Measurements from ENCODE around the gene EYA2. TPM values are rescaled to one million over a fixed set of nuclear protein-coding genes. Genes with fewer than 3 reads are reported as not detected.

Gene EYA2
- total RNA-seq, 1 donor from 2014 or later: 1.6 TPM

DNA sequence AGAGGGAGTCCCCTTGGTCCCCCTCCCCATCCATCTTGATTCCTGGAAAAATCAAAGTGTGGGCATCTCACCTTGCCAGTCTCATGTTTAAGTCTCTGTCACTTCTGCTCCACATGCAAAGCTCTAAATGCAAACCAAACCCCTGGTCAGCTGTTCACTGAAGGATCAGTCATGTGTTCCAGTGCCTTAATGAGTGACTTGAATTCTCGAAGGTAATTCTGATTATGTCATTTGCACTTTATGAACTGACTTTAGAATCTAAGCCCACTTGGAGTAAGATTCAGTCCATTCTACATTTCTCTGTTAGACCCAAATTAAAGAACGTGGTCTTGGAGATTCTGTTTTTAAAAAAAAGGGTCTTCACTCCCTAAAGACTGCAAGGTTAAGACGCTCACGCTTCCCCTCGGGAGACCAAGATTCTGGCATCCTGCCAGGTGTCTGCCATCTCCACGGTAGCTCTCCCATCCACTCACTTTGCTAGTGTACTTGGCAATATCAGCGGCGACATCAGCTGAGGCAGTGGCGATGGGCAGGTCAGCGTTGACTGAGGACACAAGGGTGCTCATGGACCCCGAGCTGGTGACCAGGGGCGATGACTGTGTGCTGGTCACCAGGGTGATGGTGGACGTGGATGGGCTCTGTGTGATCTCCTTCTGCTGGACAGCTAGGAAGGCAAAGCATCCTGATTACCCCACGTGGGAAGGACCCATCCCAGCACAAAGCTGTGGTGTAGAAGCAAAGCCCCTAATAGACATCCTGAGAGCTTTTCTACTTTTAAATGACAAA lies 341.4 kb downstream of the EYA2 start:
- ATAC-seq (no peak), DNase-seq (ENCODE audit: low spot score) (no peak)

DNA sequence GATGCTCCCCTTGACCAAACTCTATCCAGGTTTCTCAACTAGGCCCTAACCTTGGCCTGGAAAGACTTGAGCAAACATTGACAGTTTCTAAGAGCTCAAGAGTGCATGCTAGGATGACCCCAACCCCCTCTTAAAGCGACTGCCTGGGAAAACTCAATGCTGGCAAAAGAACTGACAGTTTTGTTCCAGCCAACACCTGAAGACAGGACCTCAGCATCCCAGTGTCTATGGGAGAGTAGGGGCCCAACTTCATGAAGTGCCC lies 341.9 kb downstream of the EYA2 start:
- no peak for ATAC-seq
- DNase-seq (ENCODE audit: low spot score): no peak

DNA sequence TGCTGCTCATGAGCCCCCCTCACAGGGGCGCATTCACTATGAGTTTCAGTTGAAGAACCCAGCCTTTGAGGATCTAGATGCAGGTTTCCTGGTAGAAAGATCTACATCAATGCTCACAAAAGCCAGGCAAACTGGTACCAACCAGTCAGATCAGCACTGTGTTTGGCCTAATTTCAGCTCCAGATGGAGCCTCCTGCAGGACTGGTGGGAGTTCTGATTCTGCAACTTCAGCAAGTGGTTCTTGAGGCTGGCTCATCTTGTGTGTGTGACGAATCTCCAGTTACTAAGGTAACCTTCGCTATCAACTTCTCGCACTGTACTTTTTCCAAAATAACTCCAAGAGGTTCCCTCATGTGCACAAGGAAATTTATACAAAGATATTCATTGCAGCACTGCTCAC lies 343.1 kb downstream of the EYA2 start:
- no peak for DNase-seq (ENCODE audit: low spot score)
- ATAC-seq: no peak

Other genes with a start within 250 kb of the EYA2 start
- gene SLC13A3, start 243.4 kb upstream of the EYA2 start, total RNA-seq: 7.1 TPM
- 3.2 TPM for gene TP53RK, start 205.4 kb upstream of the EYA2 start, total RNA-seq
- 44.8 TPM for gene SLC2A10, start 185.2 kb upstream of the EYA2 start, total RNA-seq